ENCODE data around the gene POLE2. TPM values are rescaled to one million over a fixed set of nuclear protein-coding genes. Genes with fewer than 3 reads are reported as not detected.

The POLE2 gene
- total RNA-seq, 2 experiments from 2014 or later: 28.6 to 30.3 TPM

GRCh38 chr14:49686425-49686824 lies 1.6 kb downstream of the POLE2 start:
- H2AFZ ChIP-seq (ENCODE audit: low read length): no peak overlapping the region
- ChIA-PET POLR2A (interaction anchor here (0.6 to 2.4 kb wide), 9 partner anchors 8 to 1157 kb away, joined by 3 to 7 read pairs (median 3); partner anchors contain the start of gene KLHDC2), CTCF (ENCODE audit: unreplicated experiment) (no interaction called here)
- TSS peak; percentile 66 for BruUV-seq (replicated peaks)
- H3K79me2 ChIP-seq (ENCODE audit: insufficient read depth, low read depth, low read length): peaks cover 27% of the 10 kb centered on the region
- H3K9me2 ChIP-seq (ENCODE audit: insufficient read depth, low read length): no peaks in the 10 kb centered on the region
- no peak overlapping the region for H3K27ac ChIP-seq (ENCODE audit: low read depth, low read length, poor library complexity, severe bottlenecking)
- H3K4me3 ChIP-seq (ENCODE audit: low read depth, low read length, poor library complexity, severe bottlenecking): peak overlapping the region; percentile 82
- peaks cover 27% of the 10 kb centered on the region for H3K36me3 ChIP-seq (ENCODE audit: insufficient read depth, low read length)
- H4K20me1 ChIP-seq (ENCODE audit: insufficient read depth, low read length): no peaks in the 10 kb centered on the region
- peak overlapping the region; percentile 91 for H3K4me2 ChIP-seq (ENCODE audit: low read length)
- TF ChIP-seq EZH2phosphoT487 (IDR thresholded peaks at IDR 0.05; ENCODE audit: borderline replicate concordance, low read depth, low read length): no peak
- no peak for TF ChIP-seq CTCF (conservative IDR thresholded peaks at IDR 0.05; ENCODE audit: low read length)
- intact Hi-C loops (cut with micrococcal nuclease; ENCODE audit: unreplicated experiment): no loop called here
- no peaks in the 10 kb centered on the region for H3K9me3 ChIP-seq (ENCODE audit: low read length)
- DNase-seq (ENCODE audit: low spot score): no peak
- H3K4me1 ChIP-seq (ENCODE audit: insufficient read depth, low read length, poor library complexity, severe bottlenecking): peaks cover 27% of the 10 kb centered on the region

- TSS peak; percentile 36 for BruUV-seq (replicated peaks)
Measured at GRCh38 chr14:49679271-49679670, 8.7 kb downstream of the POLE2 start.

More at GRCh38 chr14:49679271-49679670, 8.7 kb downstream of the POLE2 start:
- H3K36me3 ChIP-seq (ENCODE audit: insufficient read depth, low read length): peaks cover 84% of the 10 kb centered on the region
- TF ChIP-seq CTCF (conservative IDR thresholded peaks at IDR 0.05; ENCODE audit: low read length) (no peak), EZH2phosphoT487 (IDR thresholded peaks at IDR 0.05; ENCODE audit: borderline replicate concordance, low read depth, low read length) (no peak)
- H2AFZ ChIP-seq (ENCODE audit: low read length): no peak overlapping the region
- no peaks in the 10 kb centered on the region for H3K4me1 ChIP-seq (ENCODE audit: insufficient read depth, low read length, poor library complexity, severe bottlenecking)
- no peak for DNase-seq (ENCODE audit: low spot score)
- POLR2A ChIA-PET: no interaction called here
- H3K4me2 ChIP-seq (ENCODE audit: low read length): no peak overlapping the region
- no peaks in the 10 kb centered on the region for H4K20me1 ChIP-seq (ENCODE audit: insufficient read depth, low read length)
- H3K79me2 ChIP-seq (ENCODE audit: insufficient read depth, low read depth, low read length): no peaks in the 10 kb centered on the region
- H3K27ac ChIP-seq (ENCODE audit: low read depth, low read length, poor library complexity, severe bottlenecking): no peak overlapping the region
- no peaks in the 10 kb centered on the region for H3K9me3 ChIP-seq (ENCODE audit: low read length)
- intact Hi-C loops (cut with micrococcal nuclease; ENCODE audit: unreplicated experiment): no loop called here
- no peaks in the 10 kb centered on the region for H3K9me2 ChIP-seq (ENCODE audit: insufficient read depth, low read length)
- CTCF ChIA-PET (ENCODE audit: unreplicated experiment): no interaction called here
- H3K4me3 ChIP-seq (ENCODE audit: low read depth, low read length, poor library complexity, severe bottlenecking): no peak overlapping the region

Measured in OCI-LY7 (cell line).